Heart right ventricle (tissue), 16 donors: ENCODE results near the gene CEP97. TPM values are rescaled to one million over a fixed set of nuclear protein-coding genes. Genes with fewer than 3 reads are reported as not detected.

Source experiments
- ATAC-seq, 8 donors: fragments of 200-7000 bp; cut with Tn5 transposase; one replicate each; pipeline ENCODE4 v1.9.1; 2020; ENCODE audit warnings: mild to moderate bottlenecking in 8 of 8, moderate library complexity in 8 of 8, moderate number of reproducible peaks in 1 of 8
- DNase-seq, 2 donors: peaks; one replicate each; pipeline ENCODE4 v3.0.0-alpha.2; 2020
- H3K27ac ChIP-seq, 10 donors: fragments of 200-600 bp; sonication (generic) in 2 of 10; one replicate each; pipeline versions ENCODE4 v1.5.0 to v1.8.0; 2020 to 2022; ENCODE audit warnings: mild to moderate bottlenecking in 3 of 10
- H3K27me3 ChIP-seq, 7 donors: fragments of 200-600 bp; one replicate each; pipeline ENCODE4 v1.8.0; 2021 to 2022; ENCODE audit warnings: mild to moderate bottlenecking in 2 of 7
- H3K36me3 ChIP-seq, 9 donors: fragments of 200-600 bp; sonication (generic) in 1 of 9; one replicate each; pipeline versions ENCODE4 v1.5.0 to v1.8.0; 2020 to 2022; ENCODE audit warnings: mild to moderate bottlenecking in 2 of 9
- H3K4me1 ChIP-seq, 9 donors: fragments of 200-600 bp; sonication (generic) in 1 of 9; one replicate each; pipeline versions ENCODE4 v1.5.0 to v1.8.0; 2020 to 2022; ENCODE audit warnings: mild to moderate bottlenecking in 4 of 9
- H3K4me3 ChIP-seq, 10 donors: fragments of 200-600 bp; sonication (generic) in 2 of 10; one replicate each; pipeline versions ENCODE4 v1.5.0 to v1.8.0; 2020 to 2022; ENCODE audit warnings: mild to moderate bottlenecking in 7 of 10, moderate library complexity in 2 of 10
- H3K9me3 ChIP-seq, 11 donors: fragments of 200-600 bp in 10 of 11; sonication (generic) in 2 of 11; one replicate each; pipeline versions ENCODE4 v1.5.0 to v1.8.0; 2013 to 2022; ENCODE audit warnings: mild to moderate bottlenecking in 2 of 11, control low read depth in 1 of 11, moderate library complexity in 1 of 11
- CTCF ChIP-seq, 9 donors: fragments of 200-600 bp; sonication (generic) in 2 of 9; IDR thresholded peaks; one replicate each; pipeline versions ENCODE4 v1.5.0 to v1.8.0; 2021 to 2022; ENCODE audit warnings: antibody characterized with exemption in 9 of 9, mild to moderate bottlenecking in 5 of 9, moderate library complexity in 1 of 9
- WGBS, 2 donors: extraction: QIAGEN DNeasy Blood & Tissue Kit; methylation state at CpG; one replicate each; pipeline ENCODE4 v1.1.7; 2013; ENCODE audit warnings: inconsistent platforms in 1 of 2; 5-methylcytosine and 5-hydroxymethylcytosine counted together
- intact Hi-C, 10 donors: fragments of 100-400 bp; cut with DNase I; formaldehyde crosslinking; loops; one replicate each; pipeline versions ENCODE4 v1.11.1 to v1.14.2; 2022
- polyA plus RNA-seq, 2 donors: library from polyadenylated mRNA; stranded (reverse); fragments of 200-250 nt; gene quantifications; one replicate each; pipeline ENCODE4 v1.2.3, GENCODE V29; 2013
- total RNA-seq, 10 donors: library from RNA; stranded (reverse); fragmentation: NEBNext Ultra II Directional in 3 of 10; extraction: Animal tissue kit (Norgen Biotek cat#: 25700) in 3 of 10; gene quantifications; one replicate each; pipeline versions ENCODE4 v1.2.1 to v1.2.4, GENCODE V29; 2021 to 2023
- donor health status: Arrhythmogenic right ventricular cardiomyopathy.
- donor health status: ischemic (EF 13 %, LVEDD 7.1; RV severe dilation, severe dysfunction).
- donor health status: healthy with polysubstance abuse.
- donor health status: DM: no; HTN: yes; CAD: no.
- donor health status: DM: no; HTN: no; CAD: no.
- donor health status: ischemic (EF 25% LVEDD 6.9; RV normal size, moderate dysfunction).
- donor health status: ischemic (EF 25% LVEDD 5.7; RV mildly dilated, moderate dysfunction).
- donor health status: healthy.
- donor health status: DM: yes; HTN: yes; CAD: no.
- donor health status: Ischemic cardiomyopathy.
- donor health status: ischemic (EF 35%, LVEDD 5.7; RV mildly dilated, moderate dysfunction).
- donor health status: nonischemic (EF 11% LVEDD 7.7; RV severe dilation, severe dysfunction).
- donor health status: DM: yes; HTN: yes; CAD: no.
- donor health status: PGD.
- donor health status: ischemic (EF 29% LVEDD 5.4; RV normal size, mild dysfunction).
- donor health status: nonischemic (EF 23%, LVEDD 6.1; RV moderate dilation, normal function).

The CEP97 gene
- total and polyA plus RNA-seq, 12 donors, result 1.2 to 11.4 (median 7.8) TPM

- no peaks in the 10 kb centered on the region for H3K9me3 ChIP-seq
- intact Hi-C loops, result loop anchor here in 3 of 10 donors (2.0 to 5.0 kb wide), 3 partner anchors 37 to 113 kb away; partner anchors contain the start of genes PCNP (in 2 of the 3) and CEP97 (in 1 of the 3)
- ATAC-seq (no peak), DNase-seq (no peak)
- TF ChIP-seq CTCF (IDR thresholded peaks at IDR 0.05), result no peak
- peak overlapping the region; percentile 42 to 96 (median 76) for H3K4me3 ChIP-seq
- peaks cover 0 to 58% (median 53%) of the 10 kb centered on the region in 9 donors for H3K36me3 ChIP-seq
- no peaks in the 10 kb centered on the region for H3K27me3 ChIP-seq
- peaks cover 5 to 60% (median 37%) of the 10 kb centered on the region in 9 donors for H3K4me1 ChIP-seq
- peak overlapping the region in 6 of 10 donors; percentile 86 to 97 (median 90) for H3K27ac ChIP-seq
These were observed 39.4 kb upstream of the CEP97 start for GRCh38 chr3:101685050-101685400.

GRCh38 chr3:101685870-101686307 lies 38.5 kb upstream of the CEP97 start:
- H3K27me3 ChIP-seq, result no peaks in the 10 kb centered on the region
- 1 to 3% methylated on average over 11 of the region's 11 CpGs for WGBS, 2 donors
- no peaks in the 10 kb centered on the region for H3K9me3 ChIP-seq
- peaks cover 0 to 49% (median 44%) of the 10 kb centered on the region in 9 donors for H3K36me3 ChIP-seq
- peaks cover 5 to 63% (median 37%) of the 10 kb centered on the region in 9 donors for H3K4me1 ChIP-seq
- intact Hi-C loops, result loop anchor here in 3 of 10 donors (1.0 to 5.0 kb wide), 5 partner anchors 9 to 114 kb away; partner anchors contain the start of genes PCNP (in 2 of the 3), CEP97 (in 1 of the 3), NXPE3 (in 1 of the 3) and ZBTB11 (in 1 of the 3)
- H3K4me3 ChIP-seq, result peak overlapping the region; percentile 42 to 96 (median 76)
- ATAC-seq (peak; percentile 5 to 48 (median 28)), DNase-seq (no peak)
- no peak for TF ChIP-seq CTCF (IDR thresholded peaks at IDR 0.05)
- peak overlapping the region; percentile 10 to 97 (median 90) for H3K27ac ChIP-seq

GRCh38 chr3:101687142-101687931 lies 37.1 kb upstream of the CEP97 start:
- H3K4me3 ChIP-seq, result peak overlapping the region; percentile 42 to 96 (median 76)
- no peaks in the 10 kb centered on the region for H3K27me3 ChIP-seq
- H3K4me1 ChIP-seq, result peaks cover 5 to 65% (median 37%) of the 10 kb centered on the region in 9 donors
- H3K36me3 ChIP-seq, result peaks cover 0 to 35% (median 30%) of the 10 kb centered on the region in 9 donors
- 41 to 52% methylated on average over 25 of the region's 25 CpGs for WGBS, 2 donors
- DNase-seq, result no peak
- no peak for TF ChIP-seq CTCF (IDR thresholded peaks at IDR 0.05)
- no peaks in the 10 kb centered on the region for H3K9me3 ChIP-seq
- peak in 6 of 8 donors; percentile 0 to 33 (median 7) for ATAC-seq
- peak overlapping the region; percentile 11 to 97 (median 90) for H3K27ac ChIP-seq
- intact Hi-C loops, result loop anchor here in 2 of 10 donors (2.0 to 5.0 kb wide), 3 partner anchors 35 to 115 kb away; partner anchors contain the start of genes CEP97 (in 1 of the 2), NXPE3 (in 1 of the 2) and PCNP (in 1 of the 2)

GRCh38 chr3:101689286-101689685 lies 35.1 kb upstream of the CEP97 start:
- ATAC-seq, result no peak
- TF ChIP-seq CTCF (IDR thresholded peaks at IDR 0.05), result no peak
- H3K36me3 ChIP-seq, result peaks cover 0 to 15% (median 11%) of the 10 kb centered on the region in 9 donors
- DNase-seq, result no peak
- no peaks in the 10 kb centered on the region for H3K9me3 ChIP-seq
- no peak overlapping the region for H3K4me3 ChIP-seq
- H3K27me3 ChIP-seq, result no peaks in the 10 kb centered on the region
- WGBS, 2 donors, result 89 to 92% methylated on average over 2 of the region's 2 CpGs
- intact Hi-C loops, result loop anchor here in 2 of 10 donors (5.0 kb wide), 2 partner anchors 33 to 117 kb away; partner anchors contain the start of genes CEP97 (in 1 of the 2) and PCNP (in 1 of the 2)
- H3K4me1 ChIP-seq, result peaks cover 0 to 45% (median 22%) of the 10 kb centered on the region in 9 donors
- H3K27ac ChIP-seq, result peak overlapping the region in 1 of 10 donors; percentile 12
